ENCODE measurements around the gene VPS8.
"Not testable (repeated sequence)": the region's sequence is repeated elsewhere in the genome, so short reads cannot be mapped to it uniquely, and the experiment has no call there.

Gene VPS8

GRCh38 chr3:184918750-184919149, 106.8 kb downstream of the VPS8 start:
- DNase-seq (ENCODE audit: low spot score): no peak

- no peak for DNase-seq (ENCODE audit: low spot score)
Observed at GRCh38 chr3:184919651-184920050, 107.7 kb downstream of the VPS8 start.

- DNase-seq (ENCODE audit: low spot score): no peak
Observed at GRCh38 chr3:184924547-184924946, 112.6 kb downstream of the VPS8 start.

GRCh38 chr3:184927796-184928315, 115.9 kb downstream of the VPS8 start:
- no peak for DNase-seq (ENCODE audit: low spot score)

GRCh38 chr3:184932777-184933176, 120.8 kb downstream of the VPS8 start:
- DNase-seq (ENCODE audit: low spot score): no peak

GRCh38 chr3:184937611-184938010, 125.6 kb downstream of the VPS8 start:
- DNase-seq (ENCODE audit: low spot score): no peak

GRCh38 chr3:184941408-184941807, 129.4 kb downstream of the VPS8 start:
- DNase-seq (ENCODE audit: low spot score): no peak

GRCh38 chr3:184942735-184943134, 130.8 kb downstream of the VPS8 start:
- no peak for DNase-seq (ENCODE audit: low spot score)

- DNase-seq (ENCODE audit: low spot score): no peak
Observed at GRCh38 chr3:184944241-184944640, 132.3 kb downstream of the VPS8 start.

GRCh38 chr3:184945886-184946625, 134.1 kb downstream of the VPS8 start:
- no peak for DNase-seq (ENCODE audit: low spot score)

GRCh38 chr3:184946917-184947316, 135.0 kb downstream of the VPS8 start:
- no peak for DNase-seq (ENCODE audit: low spot score)

- DNase-seq (ENCODE audit: low spot score): no peak
Observed at GRCh38 chr3:184949251-184949965, 137.4 kb downstream of the VPS8 start.

GRCh38 chr3:184950816-184951215, 138.8 kb downstream of the VPS8 start:
- DNase-seq (ENCODE audit: low spot score): not testable (repeated sequence)

GRCh38 chr3:184952671-184953070, 140.7 kb downstream of the VPS8 start:
- DNase-seq (ENCODE audit: low spot score): no peak

GRCh38 chr3:184953401-184953800, 141.4 kb downstream of the VPS8 start:
- no peak for DNase-seq (ENCODE audit: low spot score)

GRCh38 chr3:184954251-184954650, 142.3 kb downstream of the VPS8 start:
- no peak for DNase-seq (ENCODE audit: low spot score)

GRCh38 chr3:184954851-184955250, 142.9 kb downstream of the VPS8 start:
- DNase-seq (ENCODE audit: low spot score): not testable (repeated sequence)

GRCh38 chr3:184965639-184966430, 153.9 kb downstream of the VPS8 start:
- DNase-seq (ENCODE audit: low spot score): no peak

- no peak for DNase-seq (ENCODE audit: low spot score)
Observed at GRCh38 chr3:184968115-184968514, 156.1 kb downstream of the VPS8 start.

- no peak for DNase-seq (ENCODE audit: low spot score)
Observed at GRCh38 chr3:184970186-184970585, 158.2 kb downstream of the VPS8 start.

- no peak for DNase-seq (ENCODE audit: low spot score)
Observed at GRCh38 chr3:184977796-184978195, 165.8 kb downstream of the VPS8 start.

GRCh38 chr3:184981071-184981470, 169.1 kb downstream of the VPS8 start:
- no peak for DNase-seq (ENCODE audit: low spot score)

- no peak for DNase-seq (ENCODE audit: low spot score)
Observed at GRCh38 chr3:184982076-184982475, 170.1 kb downstream of the VPS8 start.

All from globus pallidus (tissue), 1 donor.